MCF 10A (cell line): Measurements from ENCODE around the gene KRTAP4-8. TPM values are rescaled to one million over a fixed set of nuclear protein-coding genes. Genes with fewer than 3 reads are reported as not detected.
"Not testable (repeated sequence)": the region's sequence is repeated elsewhere in the genome, so short reads cannot be mapped to it uniquely, and the experiment has no call there.

ENCODE experiments used
- BruUV-seq: library from RNA; stranded (reverse); fragments of 400-500 nt; replicated peaks from 2 replicates; lab custom pipeline; 2021; lab: Mats Ljungman, UMichigan
- CTCF ChIA-PET: fragments of 300-600 bp; sonication (Branson Sonifier 250); formaldehyde crosslinking; extraction: SDS; loops from one replicate; lab custom pipeline; 2021; ENCODE audit warnings: antibody characterized with exemption, inconsistent platforms; lab: Yijun Ruan, JAX
- POLR2A ChIA-PET: fragments of 300-600, 350-650 bp; sonication (Branson Sonifier 250); formaldehyde crosslinking; extraction: SDS; loops from one replicate; lab custom pipeline; 2020; ENCODE audit warnings: antibody characterized with exemption, inconsistent platforms; lab: Yijun Ruan, JAX
- DNase-seq: peaks from one replicate; pipeline ENCODE4 v3.0.0-alpha.2; 2018; ENCODE audit not compliant: unreplicated experiment
- H3K27ac Mint-ChIP-seq: one replicate; pipeline ENCODE4 v1.8.0; 2022; ENCODE audit warnings: mild to moderate bottlenecking, low read depth, mixed read lengths; ENCODE audit not compliant: unreplicated experiment
- H3K27me3 Mint-ChIP-seq: one replicate; pipeline ENCODE4 v1.8.0; 2022; ENCODE audit warnings: mixed read lengths; ENCODE audit not compliant: insufficient read depth, unreplicated experiment
- H3K36me3 Mint-ChIP-seq: one replicate; pipeline ENCODE4 v1.8.0; 2022; ENCODE audit warnings: mild to moderate bottlenecking, moderate library complexity, mixed read lengths; ENCODE audit not compliant: insufficient read depth, unreplicated experiment
- H3K4me1 Mint-ChIP-seq: one replicate; pipeline ENCODE4 v1.8.0; 2022; ENCODE audit warnings: mixed read lengths; ENCODE audit not compliant: insufficient read depth, unreplicated experiment
- H3K4me3 Mint-ChIP-seq: one replicate; pipeline ENCODE4 v1.8.0; 2022; ENCODE audit warnings: mild to moderate bottlenecking, moderate library complexity, mixed read lengths; ENCODE audit not compliant: unreplicated experiment
- H3K9me3 Mint-ChIP-seq: one replicate; pipeline ENCODE4 v1.8.0; 2022; ENCODE audit warnings: mixed read lengths; ENCODE audit not compliant: unreplicated experiment
- intact Hi-C: fragments of 100-400 bp; cut with micrococcal nuclease; formaldehyde crosslinking; loops from 2 replicates; pipeline ENCODE4 v1.14.1; 2022
- total RNA-seq: library from RNA; stranded (reverse); gene quantifications from 2 replicates; pipeline ENCODE4 v1.2.3, GENCODE V29; 2022
- TF ChIP-seq, protein P1 (sequence below): fragments of 200-600 bp; IDR thresholded peaks from one replicate; pipeline ENCODE4 v1.8.0; 2022; ENCODE audit warnings: antibody characterized with exemption, mild to moderate bottlenecking; ENCODE audit not compliant: unreplicated experiment

Gene KRTAP4-8
- total RNA-seq, 1 experiment from 2014 or later, result not detected

DNA sequence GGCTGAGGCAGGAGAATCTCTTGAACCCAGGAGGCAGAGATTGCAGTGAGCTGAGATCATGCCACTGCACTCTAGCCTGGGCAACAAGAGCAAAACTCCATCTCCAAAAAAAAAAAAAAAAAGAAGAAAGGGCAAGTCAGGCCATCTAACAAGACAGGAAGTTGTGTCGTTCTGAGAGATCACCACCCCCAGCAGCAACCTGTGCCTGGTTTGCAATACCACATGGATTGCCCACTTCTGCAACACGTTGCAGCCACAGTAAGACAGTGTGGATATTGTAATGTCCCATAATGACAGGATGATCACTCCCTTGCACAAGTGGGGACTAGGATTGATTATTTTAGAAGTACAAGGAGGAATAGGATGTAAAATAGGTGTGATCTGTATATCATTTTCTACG is 28.9 kb downstream of the KRTAP4-8 start:
- no peak overlapping the region for H3K27ac Mint-ChIP-seq
- BruUV-seq, result no TSS peak
- intact Hi-C loops, result loop anchor here (10.0 kb wide), 1 partner anchor 154 kb away; no protein-coding TSS in a partner anchor

DNA sequence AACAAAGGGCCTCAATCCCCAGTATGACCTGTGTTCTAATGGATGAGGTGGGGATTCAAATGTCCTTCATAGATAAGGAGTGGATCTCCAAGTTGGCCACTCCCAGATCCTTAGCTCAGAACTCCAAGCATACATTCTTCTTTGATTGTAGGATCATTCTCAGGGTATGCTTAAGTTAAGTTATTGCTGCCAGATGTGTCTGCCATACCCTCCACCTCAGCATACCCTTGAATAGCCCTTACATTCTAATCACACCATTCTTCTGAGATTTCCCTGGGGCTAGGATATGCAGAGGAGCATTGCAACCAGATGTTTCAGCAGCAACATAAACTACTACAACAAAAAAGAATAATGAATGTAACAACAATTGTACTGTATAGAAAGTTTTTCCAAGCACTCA is 30.7 kb downstream of the KRTAP4-8 start:
- TF ChIP-seq, protein P1, sequence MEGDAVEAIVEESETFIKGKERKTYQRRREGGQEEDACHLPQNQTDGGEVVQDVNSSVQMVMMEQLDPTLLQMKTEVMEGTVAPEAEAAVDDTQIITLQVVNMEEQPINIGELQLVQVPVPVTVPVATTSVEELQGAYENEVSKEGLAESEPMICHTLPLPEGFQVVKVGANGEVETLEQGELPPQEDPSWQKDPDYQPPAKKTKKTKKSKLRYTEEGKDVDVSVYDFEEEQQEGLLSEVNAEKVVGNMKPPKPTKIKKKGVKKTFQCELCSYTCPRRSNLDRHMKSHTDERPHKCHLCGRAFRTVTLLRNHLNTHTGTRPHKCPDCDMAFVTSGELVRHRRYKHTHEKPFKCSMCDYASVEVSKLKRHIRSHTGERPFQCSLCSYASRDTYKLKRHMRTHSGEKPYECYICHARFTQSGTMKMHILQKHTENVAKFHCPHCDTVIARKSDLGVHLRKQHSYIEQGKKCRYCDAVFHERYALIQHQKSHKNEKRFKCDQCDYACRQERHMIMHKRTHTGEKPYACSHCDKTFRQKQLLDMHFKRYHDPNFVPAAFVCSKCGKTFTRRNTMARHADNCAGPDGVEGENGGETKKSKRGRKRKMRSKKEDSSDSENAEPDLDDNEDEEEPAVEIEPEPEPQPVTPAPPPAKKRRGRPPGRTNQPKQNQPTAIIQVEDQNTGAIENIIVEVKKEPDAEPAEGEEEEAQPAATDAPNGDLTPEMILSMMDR, result no peak
- Mint-ChIP-seq H3K4me1 (peaks cover 8% of the 10 kb centered on the region), H3K9me3 (no peaks in the 10 kb centered on the region), H3K27me3 (no peaks in the 10 kb centered on the region), H3K27ac (no peak overlapping the region), H3K36me3 (peaks cover 4% of the 10 kb centered on the region), H3K4me3 (no peak overlapping the region)
- POLR2A ChIA-PET, result no interaction called here
- no TSS peak for BruUV-seq
- CTCF ChIA-PET, result no interaction called here
- intact Hi-C loops, result loop anchor here (10.0 kb wide), 1 partner anchor 152 kb away; no protein-coding TSS in a partner anchor
- no peak for DNase-seq

More for the DNA sequence above, 28.9 kb downstream of the KRTAP4-8 start:
- Mint-ChIP-seq H3K4me1 (peaks cover 8% of the 10 kb centered on the region), H3K27me3 (no peaks in the 10 kb centered on the region), H3K4me3 (no peak overlapping the region), H3K9me3 (no peaks in the 10 kb centered on the region), H3K36me3 (peaks cover 4% of the 10 kb centered on the region)
- TF ChIP-seq, protein P1, result no peak
- CTCF ChIA-PET, result no interaction called here
- DNase-seq, result no peak
- POLR2A ChIA-PET, result no interaction called here

DNA sequence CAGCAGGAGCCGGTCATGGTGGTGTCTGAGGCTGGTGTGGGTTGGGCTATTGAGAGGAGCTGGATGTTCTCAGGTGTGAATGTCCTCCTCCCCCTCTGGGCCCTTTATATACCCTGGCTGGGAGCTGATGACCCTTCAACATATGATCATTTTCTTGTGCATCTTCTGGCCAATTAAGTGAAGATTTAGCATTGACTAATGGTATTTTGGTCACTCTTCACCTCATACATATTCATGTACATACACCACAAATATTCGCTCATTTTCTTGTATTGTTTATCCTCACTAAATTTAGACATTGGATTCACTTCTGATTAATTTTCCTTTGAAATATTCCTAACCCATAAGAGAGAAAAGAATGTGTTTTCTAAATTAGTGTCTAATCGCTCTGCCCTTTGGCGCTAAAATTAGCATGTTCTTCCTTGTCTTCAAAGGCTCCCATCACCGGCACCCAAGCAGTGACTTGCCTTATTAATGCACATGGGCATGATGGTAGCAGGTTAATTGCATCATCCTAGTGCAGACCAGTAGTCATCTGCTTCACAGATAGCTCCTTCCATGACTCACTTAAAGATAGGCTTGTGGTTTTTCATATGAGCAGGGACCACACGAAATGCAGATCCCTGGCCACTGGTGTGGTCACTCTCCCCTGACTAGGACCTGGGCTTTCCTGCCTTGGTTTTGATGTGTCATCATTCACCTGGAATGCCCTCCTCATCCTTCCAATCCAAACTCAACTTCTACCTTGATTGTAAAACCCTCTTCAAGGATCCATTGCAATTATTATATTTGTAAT is 31.9 kb downstream of the KRTAP4-8 start, which contains the start of gene KRTAP2-4:
Gene KRTAP2-4, minus strand, starts transcription at position 51 of the 796 bp plus-strand sequence. Its CDS starts 34 bp downstream, at position 17.
- no peaks in the 10 kb centered on the region for H3K9me3 Mint-ChIP-seq
- no TSS peak for BruUV-seq
- H3K36me3 Mint-ChIP-seq, result peaks cover 4% of the 10 kb centered on the region
- no peak within 1 kb of the TSS for H3K4me3 Mint-ChIP-seq
- DNase-seq, result peak; percentile 41
- CTCF ChIA-PET, result no interaction called here
- H3K4me1 Mint-ChIP-seq, result peaks cover 14% of the 10 kb centered on the region
- TF ChIP-seq, protein P1, result no peak
- no peak within 1 kb of the TSS for H3K27ac Mint-ChIP-seq
- intact Hi-C loops, result loop anchor here (10.0 kb wide), 1 partner anchor 151 kb away; no protein-coding TSS in a partner anchor
- H3K27me3 Mint-ChIP-seq, result no peaks in the 10 kb centered on the region
- POLR2A ChIA-PET, result no interaction called here

DNA sequence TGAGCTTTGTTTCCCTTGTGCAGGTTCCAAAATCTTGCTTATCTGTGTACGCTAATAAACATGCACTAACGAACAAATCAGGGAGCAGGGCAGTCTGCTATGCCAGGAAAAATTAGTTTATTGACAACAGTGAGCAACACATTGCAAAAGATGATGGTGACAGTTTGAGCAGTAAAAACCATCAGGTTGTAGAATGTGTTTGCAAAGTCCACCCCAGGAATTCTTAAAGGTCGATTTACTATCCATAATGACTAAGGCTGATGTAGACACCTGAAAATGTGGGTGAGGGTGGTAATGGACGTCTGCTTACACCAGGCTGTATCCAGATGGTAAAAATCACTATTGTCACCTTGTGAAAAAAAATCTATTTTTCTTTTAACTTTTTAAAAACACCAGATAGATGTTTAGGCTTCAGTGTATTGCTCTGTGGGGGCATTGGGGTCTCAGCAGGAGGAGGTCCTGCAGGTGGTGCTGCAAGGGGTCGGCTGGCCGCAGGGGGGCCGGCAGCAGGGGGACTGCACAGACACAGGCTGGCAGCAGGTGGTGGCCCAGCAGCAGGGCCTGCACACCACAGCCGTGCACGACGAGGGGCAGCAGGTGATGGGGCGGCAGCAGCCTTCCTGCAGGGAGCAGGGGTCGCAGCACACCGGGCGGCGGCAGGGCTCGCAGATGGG is 32.8 kb downstream of the KRTAP4-8 start:
- H3K27me3 Mint-ChIP-seq, H3K27ac Mint-ChIP-seq, BruUV-seq, POLR2A ChIA-PET, CTCF ChIA-PET, H3K9me3 Mint-ChIP-seq, DNase-seq, H3K4me3 Mint-ChIP-seq, H3K36me3 Mint-ChIP-seq: not testable (repeated sequence)
- peaks cover 20% of the 10 kb centered on the region for H3K4me1 Mint-ChIP-seq
- intact Hi-C loops, result loop anchor here (10.0 kb wide), 1 partner anchor 150 kb away; no protein-coding TSS in a partner anchor
